PC-3 (cell line): ENCODE measurements around the gene RGS3.

Experiments
- EZH2 ChIP-seq: fragments of 300-600 bp; sonication (generic); IDR thresholded peaks from one replicate; pipeline ENCODE4 v1.6.1; 2017; ENCODE audit warnings: antibody characterized with exemption, mild to moderate bottlenecking, low read length; ENCODE audit not compliant: unreplicated experiment
- EZH2phosphoT487 ChIP-seq: fragments of 300-600 bp; sonication (generic); IDR thresholded peaks from 2 replicates; pipeline ENCODE4 v1.6.1; 2018; ENCODE audit warnings: mild to moderate bottlenecking, antibody characterized with exemption, low read length, borderline replicate concordance
- TF ChIP-seq, protein P1 (sequence below): fragments of 300-600 bp; sonication (generic); conservative IDR thresholded peaks from 2 replicates; pipeline ENCODE4 v1.5.1; 2017; ENCODE audit warnings: antibody characterized with exemption, low read depth, mild to moderate bottlenecking, low read length

DNA sequence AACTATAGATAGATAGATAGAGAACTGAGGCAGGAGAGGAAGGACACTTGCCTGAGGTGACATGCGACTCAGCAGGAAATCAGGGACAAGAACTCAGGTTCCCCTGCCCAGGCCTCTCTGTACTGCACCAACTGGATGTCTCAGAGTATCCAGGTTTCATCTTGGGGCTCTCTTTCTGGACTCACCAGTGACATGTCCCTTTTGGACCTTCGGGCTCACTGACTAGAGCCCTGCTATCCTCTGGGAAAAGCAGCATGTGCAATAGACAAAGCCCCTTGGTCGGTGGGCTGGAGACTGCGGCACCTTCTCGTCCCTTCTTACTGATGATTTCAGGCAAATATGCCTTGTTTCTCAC lies 104.5 kb downstream of the RGS3 start:
- TF ChIP-seq, protein P1, sequence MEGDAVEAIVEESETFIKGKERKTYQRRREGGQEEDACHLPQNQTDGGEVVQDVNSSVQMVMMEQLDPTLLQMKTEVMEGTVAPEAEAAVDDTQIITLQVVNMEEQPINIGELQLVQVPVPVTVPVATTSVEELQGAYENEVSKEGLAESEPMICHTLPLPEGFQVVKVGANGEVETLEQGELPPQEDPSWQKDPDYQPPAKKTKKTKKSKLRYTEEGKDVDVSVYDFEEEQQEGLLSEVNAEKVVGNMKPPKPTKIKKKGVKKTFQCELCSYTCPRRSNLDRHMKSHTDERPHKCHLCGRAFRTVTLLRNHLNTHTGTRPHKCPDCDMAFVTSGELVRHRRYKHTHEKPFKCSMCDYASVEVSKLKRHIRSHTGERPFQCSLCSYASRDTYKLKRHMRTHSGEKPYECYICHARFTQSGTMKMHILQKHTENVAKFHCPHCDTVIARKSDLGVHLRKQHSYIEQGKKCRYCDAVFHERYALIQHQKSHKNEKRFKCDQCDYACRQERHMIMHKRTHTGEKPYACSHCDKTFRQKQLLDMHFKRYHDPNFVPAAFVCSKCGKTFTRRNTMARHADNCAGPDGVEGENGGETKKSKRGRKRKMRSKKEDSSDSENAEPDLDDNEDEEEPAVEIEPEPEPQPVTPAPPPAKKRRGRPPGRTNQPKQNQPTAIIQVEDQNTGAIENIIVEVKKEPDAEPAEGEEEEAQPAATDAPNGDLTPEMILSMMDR, result no peak
- TF ChIP-seq EZH2phosphoT487 (no peak), EZH2 (no peak)
